GM19463 (cell line): ENCODE results near the gene PKD2L1.
"Not testable (repeated sequence)": the region's sequence is repeated elsewhere in the genome, so short reads cannot be mapped to it uniquely, and the experiment has no call there.

Source experiments
- ATAC-seq: cut with Tn5 transposase; IDR thresholded peaks from one replicate; pipeline ENCODE4 v1.9.1; 2021; ENCODE audit warnings: mild to moderate bottlenecking, moderate library complexity; ENCODE audit not compliant: unreplicated experiment

Gene PKD2L1

GRCh38 chr10:100330079-100330478 is at the start of gene PKD2L1:
Gene PKD2L1, minus strand, starts transcription at chr10:100330228. Its CDS starts 125 bp downstream, at chr10:100330103.
- ATAC-seq: no peak

GRCh38 chr10:100377830-100378229 is 47.8 kb upstream of the PKD2L1 start:
- ATAC-seq: no peak

GRCh38 chr10:100376656-100377055 is 46.6 kb upstream of the PKD2L1 start:
- not testable (repeated sequence) for ATAC-seq

- ATAC-seq: not testable (repeated sequence)
Observed at GRCh38 chr10:100374677-100375353, 44.8 kb upstream of the PKD2L1 start.

- ATAC-seq: no peak
Observed at GRCh38 chr10:100374200-100374655, 44.2 kb upstream of the PKD2L1 start.

GRCh38 chr10:100373298-100374199 is 43.5 kb upstream of the PKD2L1 start:
- ATAC-seq: peak; percentile 95

- peak; percentile 11 for ATAC-seq
Observed at GRCh38 chr10:100372415-100373297, 42.6 kb upstream of the PKD2L1 start.

- ATAC-seq: no peak
Observed at GRCh38 chr10:100371482-100372027, 41.5 kb upstream of the PKD2L1 start.

GRCh38 chr10:100370714-100371481 is 40.9 kb upstream of the PKD2L1 start:
- no peak for ATAC-seq

- no peak for ATAC-seq
Observed at GRCh38 chr10:100368721-100369120, 38.7 kb upstream of the PKD2L1 start.

GRCh38 chr10:100364735-100365391 is 34.8 kb upstream of the PKD2L1 start:
- ATAC-seq: no peak

- no peak for ATAC-seq
Observed at GRCh38 chr10:100364175-100364574, 34.1 kb upstream of the PKD2L1 start.

GRCh38 chr10:100362570-100363496 is 32.8 kb upstream of the PKD2L1 start:
- ATAC-seq: no peak

- ATAC-seq: no peak
Observed at GRCh38 chr10:100360234-100360633, 30.2 kb upstream of the PKD2L1 start.

GRCh38 chr10:100359529-100360150 is 29.6 kb upstream of the PKD2L1 start:
- ATAC-seq: no peak

- no peak for ATAC-seq
Observed at GRCh38 chr10:100359030-100359432, 29.0 kb upstream of the PKD2L1 start.

GRCh38 chr10:100357059-100357858 is 27.2 kb upstream of the PKD2L1 start:
- ATAC-seq: no peak
